Measurements from ENCODE around the gene TMEM50A. TPM values are rescaled to one million over a fixed set of nuclear protein-coding genes. Genes with fewer than 3 reads are reported as not detected.
"Not testable (repeated sequence)": the region's sequence is repeated elsewhere in the genome, so short reads cannot be mapped to it uniquely, and the experiment has no call there.

Gene TMEM50A
- total RNA-seq, 2 donors from 2014 or later, result 67.2 to 71.7 TPM

- Histone ChIP-seq H3K9me3 (no peaks in the 10 kb centered on the region), H3K4me1 (no peaks in the 10 kb centered on the region), H3K4me3 (no peak overlapping the region), H3K36me3 (no peaks in the 10 kb centered on the region), H3K27me3 (no peaks in the 10 kb centered on the region), H3K27ac (no peak overlapping the region)
- no peak for DNase-seq (ENCODE audit: low spot score)
- no peak for TF ChIP-seq CTCF (IDR thresholded peaks at IDR 0.05)
These were observed 31.1 kb downstream of the TMEM50A start for GRCh38 chr1:25369241-25369640.

GRCh38 chr1:25369691-25370271 lies 31.6 kb downstream of the TMEM50A start:
- not testable (repeated sequence) for H3K27me3 ChIP-seq; DNase-seq (ENCODE audit: low spot score); H3K4me3 ChIP-seq; H3K27ac ChIP-seq; H3K9me3 ChIP-seq; H3K36me3 ChIP-seq; H3K4me1 ChIP-seq

- not testable (repeated sequence) for H3K4me3 ChIP-seq; H3K27ac ChIP-seq; H3K36me3 ChIP-seq; H3K9me3 ChIP-seq; H3K27me3 ChIP-seq; H3K4me1 ChIP-seq; DNase-seq (ENCODE audit: low spot score)
These were observed 33.6 kb downstream of the TMEM50A start for GRCh38 chr1:25371757-25372156.

GRCh38 chr1:25378367-25378766 lies 40.2 kb downstream of the TMEM50A start:
- not testable (repeated sequence) for DNase-seq (ENCODE audit: low spot score); H3K27ac ChIP-seq; H3K4me1 ChIP-seq; H3K4me3 ChIP-seq; H3K27me3 ChIP-seq; H3K36me3 ChIP-seq; H3K9me3 ChIP-seq

GRCh38 chr1:25382543-25382942 lies 44.4 kb downstream of the TMEM50A start:
- not testable (repeated sequence) for H3K9me3 ChIP-seq; H3K4me1 ChIP-seq; H3K27me3 ChIP-seq; H3K4me3 ChIP-seq; H3K36me3 ChIP-seq; H3K27ac ChIP-seq; DNase-seq (ENCODE audit: low spot score)

- H3K9me3 ChIP-seq; H3K4me3 ChIP-seq; H3K27ac ChIP-seq; DNase-seq (ENCODE audit: low spot score); H3K27me3 ChIP-seq; H3K36me3 ChIP-seq; H3K4me1 ChIP-seq: not testable (repeated sequence)
These were observed 45.0 kb downstream of the TMEM50A start for GRCh38 chr1:25383090-25383489.

- H3K36me3 ChIP-seq, result not testable (repeated sequence)
These were observed 45.7 kb downstream of the TMEM50A start for GRCh38 chr1:25383875-25384274.

GRCh38 chr1:25387096-25387495 lies 49.0 kb downstream of the TMEM50A start:
- not testable (repeated sequence) for H3K27me3 ChIP-seq; H3K9me3 ChIP-seq; H3K27ac ChIP-seq; DNase-seq (ENCODE audit: low spot score); H3K4me1 ChIP-seq; H3K4me3 ChIP-seq; H3K36me3 ChIP-seq

More at GRCh38 chr1:25383875-25384274, 45.7 kb downstream of the TMEM50A start:
- DNase-seq (ENCODE audit: low spot score); H3K4me1 ChIP-seq; H3K27ac ChIP-seq; H3K4me3 ChIP-seq; H3K27me3 ChIP-seq; H3K9me3 ChIP-seq: not testable (repeated sequence)

GRCh38 chr1:25388691-25389090 lies 50.6 kb downstream of the TMEM50A start:
- DNase-seq (ENCODE audit: low spot score); H3K9me3 ChIP-seq; H3K4me3 ChIP-seq; H3K4me1 ChIP-seq; H3K27me3 ChIP-seq; H3K27ac ChIP-seq; H3K36me3 ChIP-seq: not testable (repeated sequence)

- H3K27ac ChIP-seq; H3K4me1 ChIP-seq; H3K4me3 ChIP-seq; H3K36me3 ChIP-seq; H3K9me3 ChIP-seq; DNase-seq (ENCODE audit: low spot score); H3K27me3 ChIP-seq: not testable (repeated sequence)
These were observed 51.6 kb downstream of the TMEM50A start for GRCh38 chr1:25389721-25390120.

- H3K27me3 ChIP-seq, result no peaks in the 10 kb centered on the region
- no peak overlapping the region for H3K27ac ChIP-seq
- no peaks in the 10 kb centered on the region for H3K4me1 ChIP-seq
- no peaks in the 10 kb centered on the region for H3K9me3 ChIP-seq
- H3K36me3 ChIP-seq, result no peaks in the 10 kb centered on the region
- no peak for TF ChIP-seq CTCF (IDR thresholded peaks at IDR 0.05)
- no peak for DNase-seq (ENCODE audit: low spot score)
- H3K4me3 ChIP-seq, result no peak overlapping the region
These were observed 54.7 kb downstream of the TMEM50A start for GRCh38 chr1:25392841-25393240.

GRCh38 chr1:25397549-25397948 lies 59.4 kb downstream of the TMEM50A start:
- DNase-seq (ENCODE audit: low spot score); H3K27me3 ChIP-seq; H3K27ac ChIP-seq: not testable (repeated sequence)

GRCh38 chr1:25398079-25398478 lies 59.9 kb downstream of the TMEM50A start:
- H3K36me3 ChIP-seq; H3K27me3 ChIP-seq; H3K4me3 ChIP-seq; DNase-seq (ENCODE audit: low spot score); H3K4me1 ChIP-seq; H3K27ac ChIP-seq; H3K9me3 ChIP-seq: not testable (repeated sequence)

More at GRCh38 chr1:25397549-25397948, 59.4 kb downstream of the TMEM50A start:
- H3K4me1 ChIP-seq, H3K36me3 ChIP-seq, H3K4me3 ChIP-seq, H3K9me3 ChIP-seq: not testable (repeated sequence)
